ENCODE data around the gene APOBEC3G.

GRCh38 chr22:39094717-39095389 lies 17.8 kb downstream of the APOBEC3G start:
- TF ChIP-seq POLR2AphosphoS5 (IDR thresholded peaks at IDR 0.05; ENCODE audit: low read depth, low read length): no peak
- TF ChIP-seq CTCF (IDR thresholded peaks at IDR 0.05): no peak
- no peak for TF ChIP-seq CHD2 (IDR thresholded peaks at IDR 0.05; ENCODE audit: low read length, partially characterized antibody)
- no peak for TF ChIP-seq MEF2A (IDR thresholded peaks at IDR 0.05; ENCODE audit: borderline replicate concordance, low read depth)
- no peak for TF ChIP-seq EZH2phosphoT487 (IDR thresholded peaks at IDR 0.05; ENCODE audit: borderline replicate concordance, low read depth)
- TF ChIP-seq ELF1 (IDR thresholded peaks at IDR 0.05): no peak
- TF ChIP-seq, protein P1, sequence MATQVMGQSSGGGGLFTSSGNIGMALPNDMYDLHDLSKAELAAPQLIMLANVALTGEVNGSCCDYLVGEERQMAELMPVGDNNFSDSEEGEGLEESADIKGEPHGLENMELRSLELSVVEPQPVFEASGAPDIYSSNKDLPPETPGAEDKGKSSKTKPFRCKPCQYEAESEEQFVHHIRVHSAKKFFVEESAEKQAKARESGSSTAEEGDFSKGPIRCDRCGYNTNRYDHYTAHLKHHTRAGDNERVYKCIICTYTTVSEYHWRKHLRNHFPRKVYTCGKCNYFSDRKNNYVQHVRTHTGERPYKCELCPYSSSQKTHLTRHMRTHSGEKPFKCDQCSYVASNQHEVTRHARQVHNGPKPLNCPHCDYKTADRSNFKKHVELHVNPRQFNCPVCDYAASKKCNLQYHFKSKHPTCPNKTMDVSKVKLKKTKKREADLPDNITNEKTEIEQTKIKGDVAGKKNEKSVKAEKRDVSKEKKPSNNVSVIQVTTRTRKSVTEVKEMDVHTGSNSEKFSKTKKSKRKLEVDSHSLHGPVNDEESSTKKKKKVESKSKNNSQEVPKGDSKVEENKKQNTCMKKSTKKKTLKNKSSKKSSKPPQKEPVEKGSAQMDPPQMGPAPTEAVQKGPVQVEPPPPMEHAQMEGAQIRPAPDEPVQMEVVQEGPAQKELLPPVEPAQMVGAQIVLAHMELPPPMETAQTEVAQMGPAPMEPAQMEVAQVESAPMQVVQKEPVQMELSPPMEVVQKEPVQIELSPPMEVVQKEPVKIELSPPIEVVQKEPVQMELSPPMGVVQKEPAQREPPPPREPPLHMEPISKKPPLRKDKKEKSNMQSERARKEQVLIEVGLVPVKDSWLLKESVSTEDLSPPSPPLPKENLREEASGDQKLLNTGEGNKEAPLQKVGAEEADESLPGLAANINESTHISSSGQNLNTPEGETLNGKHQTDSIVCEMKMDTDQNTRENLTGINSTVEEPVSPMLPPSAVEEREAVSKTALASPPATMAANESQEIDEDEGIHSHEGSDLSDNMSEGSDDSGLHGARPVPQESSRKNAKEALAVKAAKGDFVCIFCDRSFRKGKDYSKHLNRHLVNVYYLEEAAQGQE (IDR thresholded peaks at IDR 0.05; ENCODE audit: low read depth, low read length): no peak
- TF ChIP-seq EP300 (IDR thresholded peaks at IDR 0.05; ENCODE audit: borderline replicate concordance in 1 of 2, low read depth in 1 of 2, low read length in 1 of 2): no peak

Measured in SK-N-SH (cell line).